Mucosa of gallbladder (tissue), 1 donor: ENCODE results near the gene KRTAP10-1. TPM values are rescaled to one million over a fixed set of nuclear protein-coding genes. Genes with fewer than 3 reads are reported as not detected.

Experiments
- DNase-seq: peaks from one replicate; pipeline ENCODE4 v3.0.0-alpha.2; 2020; ENCODE audit warnings: low spot score
- total RNA-seq: library from RNA; stranded (reverse); gene quantifications from one replicate; pipeline ENCODE4 v1.2.1, GENCODE V29; 2021
- donor health status: DM: no; HTN: no; CAD: no.

The KRTAP10-1 gene
- total RNA-seq, 1 donor from 2014 or later, result not detected

GRCh38 chr21:44548922-44549321, 8.9 kb upstream of the KRTAP10-1 start:
- DNase-seq, result no peak

- no peak for DNase-seq
These were observed 8.4 kb upstream of the KRTAP10-1 start for GRCh38 chr21:44548381-44548780.

GRCh38 chr21:44547656-44548331, 7.8 kb upstream of the KRTAP10-1 start:
- no peak for DNase-seq

- no peak for DNase-seq
These were observed 4.6 kb upstream of the KRTAP10-1 start for GRCh38 chr21:44544566-44544965.

GRCh38 chr21:44542716-44543115, 2.7 kb upstream of the KRTAP10-1 start:
- DNase-seq, result no peak

GRCh38 chr21:44540741-44541288, 820 bp upstream of the KRTAP10-1 start:
- DNase-seq, result no peak

- no peak for DNase-seq
These were observed 949 bp downstream of the KRTAP10-1 start for GRCh38 chr21:44539046-44539445.

- DNase-seq, result no peak
These were observed 1.8 kb downstream of the KRTAP10-1 start for GRCh38 chr21:44537930-44538911.

GRCh38 chr21:44535963-44536362, 4.0 kb downstream of the KRTAP10-1 start:
- no peak for DNase-seq

- no peak for DNase-seq
These were observed 5.3 kb downstream of the KRTAP10-1 start for GRCh38 chr21:44534688-44535087.

GRCh38 chr21:44533891-44534627, 5.9 kb downstream of the KRTAP10-1 start:
- no peak for DNase-seq

- DNase-seq, result no peak
These were observed 6.7 kb downstream of the KRTAP10-1 start for GRCh38 chr21:44533121-44533890.

- no peak for DNase-seq
These were observed 7.3 kb downstream of the KRTAP10-1 start for GRCh38 chr21:44532712-44533111.

GRCh38 chr21:44531606-44532564, 8.1 kb downstream of the KRTAP10-1 start:
- DNase-seq, result no peak

- DNase-seq, result no peak
These were observed 8.9 kb downstream of the KRTAP10-1 start for GRCh38 chr21:44530903-44531605.

GRCh38 chr21:44530221-44530902, 9.6 kb downstream of the KRTAP10-1 start:
- DNase-seq, result no peak

- DNase-seq, result no peak
These were observed 10.4 kb downstream of the KRTAP10-1 start for GRCh38 chr21:44529503-44530125.

- no peak for DNase-seq
These were observed 11.0 kb downstream of the KRTAP10-1 start for GRCh38 chr21:44529011-44529421.
